Body of pancreas (tissue), 4 donors: ENCODE results near the gene FBLL1. TPM values are rescaled to one million over a fixed set of nuclear protein-coding genes. Genes with fewer than 3 reads are reported as not detected.

ENCODE experiments used
- ATAC-seq: fragments of 150-250 bp; one replicate; pipeline ENCODE4 v1.9.1; 2016
- DNase-seq, 4 donors: peaks; one replicate each; pipeline ENCODE4 v3.0.0-alpha.2; 2019
- H3K27ac ChIP-seq, 4 donors: fragments of 200-600 bp; sonication (generic); 1 replicate in 3 of 4; 2 replicates in 1 of 4; pipeline versions ENCODE4 v1.5.1 to v1.6.1; 2016 to 2019; ENCODE audit warnings: mild to moderate bottlenecking in 1 of 4, mixed read lengths in 1 of 4, moderate library complexity in 1 of 4
- H3K27me3 ChIP-seq, 2 donors: fragments of 200-600 bp; sonication (generic); one replicate each; pipeline ENCODE4 v1.6.0; 2016; ENCODE audit warnings: mild to moderate bottlenecking in 1 of 2
- H3K36me3 ChIP-seq, 2 donors: fragments of 200-600 bp; sonication (generic); replicated peaks in 1 of 2; 2 replicates each; pipeline ENCODE4 v1.5.1; 2016; ENCODE audit warnings: low read depth in 2 of 2; ENCODE audit not compliant: insufficient read depth in 1 of 2
- H3K4me1 ChIP-seq: fragments of 200-600 bp; sonication (generic); one replicate; pipeline ENCODE4 v1.6.0; 2016
- H3K4me3 ChIP-seq, 2 donors: fragments of 200-600 bp; sonication (generic); 1 replicate in 1 of 2; 2 replicates in 1 of 2; pipeline ENCODE4 v1.5.1; 2016 to 2019
- H3K9me3 ChIP-seq, 3 donors: fragments of 200-600 bp; sonication (generic); 1 replicate in 2 of 3; 2 replicates in 1 of 3; pipeline ENCODE4 v1.5.1; 2016
- CTCF ChIP-seq, 7 experiments: fragments of 450-650 bp in 4 of 7; fragments of 200-600 bp in 3 of 7; sonication (generic) in 3 of 7; IDR thresholded peaks; one replicate each; pipeline ENCODE4 v1.5.1; 2016 to 2019; ENCODE audit warnings: antibody characterized with exemption in 7 of 7
- POLR2A ChIP-seq, 3 donors: fragments of 450-650 bp; IDR thresholded peaks; one replicate each; pipeline ENCODE4 v1.6.1; 2016; ENCODE audit warnings: antibody characterized with exemption in 3 of 3, mild to moderate bottlenecking in 2 of 3
- WGBS, 2 donors: methylation state at CpG; one replicate each; pipeline ENCODE4 v1.1.5; 2017; 5-methylcytosine and 5-hydroxymethylcytosine counted together
- intact Hi-C: fragments of 100-400 bp; cut with DNase I; formaldehyde crosslinking; loops from one replicate; pipeline ENCODE4 v1.15.1; 2023
- total RNA-seq, 2 donors: library from RNA; depleted of rRNA; stranded (reverse); fragments of >200 nt; gene quantifications; one replicate each; pipeline ENCODE4 v1.1.0, GENCODE V29; 2016

FBLL1 gene
- total RNA-seq, 2 donors from 2014 or later, result 1.3 to 2.3 TPM

DNA sequence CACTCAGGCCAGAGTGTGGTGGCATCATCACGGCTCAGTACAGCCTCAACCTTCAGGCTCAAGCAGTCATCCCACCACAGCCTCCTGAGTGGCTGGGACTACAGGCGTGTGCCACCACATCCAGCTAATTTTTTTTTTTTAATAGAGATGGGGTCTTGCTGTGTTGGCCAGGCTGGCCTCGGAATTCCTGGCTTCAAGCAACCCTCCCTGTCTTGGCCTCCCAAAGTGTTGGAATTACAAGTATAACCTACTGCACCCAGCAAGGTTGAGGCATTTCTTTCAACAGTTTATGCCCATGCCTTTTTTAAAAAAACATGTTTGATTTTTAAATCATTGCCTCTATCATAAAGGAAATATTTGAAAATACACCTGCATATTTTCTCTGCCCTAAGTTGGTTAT lies 40.0 kb upstream of the FBLL1 start:
- DNase-seq, result no peak
- ATAC-seq, result no peak
- no peaks in the 10 kb centered on the region for H3K9me3 ChIP-seq
- 91 to 98% methylated on average over 3 of the region's 3 CpGs for WGBS, 2 donors
- no peak overlapping the region for H3K27ac ChIP-seq
- H3K4me1 ChIP-seq, result peaks cover 10% of the 10 kb centered on the region
- H3K4me3 ChIP-seq, result no peak overlapping the region
- no peaks in the 10 kb centered on the region for H3K27me3 ChIP-seq
- intact Hi-C loops, result no loop called here
- TF ChIP-seq CTCF (IDR thresholded peaks at IDR 0.05) (no peak), POLR2A (IDR thresholded peaks at IDR 0.05) (no peak)
- peaks cover 10 to 28% of the 10 kb centered on the region in 2 donors for H3K36me3 ChIP-seq

DNA sequence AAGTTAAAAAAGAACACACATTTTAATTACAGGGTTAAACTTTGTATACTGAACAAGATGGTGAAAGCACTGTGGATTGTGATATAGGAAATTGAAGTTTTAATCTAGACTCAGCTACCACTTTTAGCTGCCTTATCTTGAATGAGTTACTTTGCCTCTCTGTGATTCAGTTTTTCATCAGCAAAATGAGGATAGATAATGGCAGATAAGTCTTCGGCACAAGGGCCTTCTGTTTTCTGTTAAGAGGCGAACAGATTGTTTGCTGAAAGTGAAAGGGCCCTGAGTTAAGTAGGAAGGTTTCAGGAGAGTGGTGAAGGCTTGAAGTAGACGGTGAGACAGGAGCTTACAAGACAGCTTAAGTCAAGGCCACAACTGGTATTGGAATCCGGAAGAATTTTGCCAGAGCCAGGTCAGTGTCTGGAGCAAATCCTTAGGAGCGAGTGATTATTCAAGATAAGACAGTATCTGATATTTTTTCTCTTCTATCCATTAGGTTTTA lies 35.0 kb upstream of the FBLL1 start:
- 84 to 90% methylated on average over 5 of the region's 5 CpGs for WGBS, 2 donors
- ATAC-seq (no peak), DNase-seq (no peak)
- Histone ChIP-seq H3K4me1 (no peaks in the 10 kb centered on the region), H3K27me3 (no peaks in the 10 kb centered on the region), H3K27ac (no peak overlapping the region), H3K4me3 (no peak overlapping the region), H3K9me3 (no peaks in the 10 kb centered on the region), H3K36me3 (peaks cover 4 to 66% of the 10 kb centered on the region in 2 donors)
- TF ChIP-seq CTCF (IDR thresholded peaks at IDR 0.05) (no peak), POLR2A (IDR thresholded peaks at IDR 0.05) (no peak)
- intact Hi-C loops, result no loop called here

DNA sequence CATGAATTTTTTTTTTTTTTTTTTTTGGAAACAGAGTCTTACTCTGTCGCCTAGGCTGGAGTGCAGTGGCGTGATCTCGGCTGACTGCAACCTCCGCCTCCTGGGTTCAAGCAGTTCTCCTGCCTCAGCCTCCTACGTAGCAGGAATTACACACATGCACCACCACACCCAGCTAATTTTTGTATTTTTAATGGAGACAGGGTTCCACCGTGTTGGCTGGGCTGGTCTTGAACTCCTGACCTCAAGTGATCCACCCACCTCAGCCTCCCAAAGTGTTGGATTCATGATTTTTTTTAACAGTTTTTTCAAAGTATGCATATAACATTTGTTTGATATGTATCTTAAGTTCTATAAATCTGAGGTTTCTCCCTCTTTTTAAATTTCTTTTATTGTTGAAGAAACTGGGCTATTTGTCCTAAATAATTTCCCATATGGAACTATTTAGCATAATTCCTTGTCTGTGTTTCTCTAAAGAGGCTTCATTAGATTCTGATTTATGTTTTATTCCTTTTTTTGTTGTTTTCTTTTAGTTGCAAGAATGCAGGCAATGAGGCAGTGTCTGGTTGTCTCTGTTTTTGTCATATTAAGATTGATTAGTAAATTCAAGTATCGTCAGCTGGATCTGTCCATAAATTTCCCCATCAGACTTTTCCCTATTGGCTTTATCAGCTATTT lies 26.4 kb upstream of the FBLL1 start:
- Histone ChIP-seq H3K27me3 (no peaks in the 10 kb centered on the region), H3K4me1 (no peaks in the 10 kb centered on the region), H3K9me3 (no peaks in the 10 kb centered on the region), H3K4me3 (no peak overlapping the region), H3K27ac (no peak overlapping the region), H3K36me3 (peaks cover 0 to 21% of the 10 kb centered on the region in 2 donors)
- intact Hi-C loops, result no loop called here
- ATAC-seq, result no peak
- DNase-seq, result no peak
- TF ChIP-seq POLR2A (IDR thresholded peaks at IDR 0.05), result no peak
- no peak for TF ChIP-seq CTCF (IDR thresholded peaks at IDR 0.05)
- 91 to 95% methylated on average over 7 of the region's 7 CpGs for WGBS, 2 donors

- H3K4me1 ChIP-seq, result no peaks in the 10 kb centered on the region
- H3K4me3 ChIP-seq, result no peak overlapping the region
- H3K36me3 ChIP-seq, result peaks cover 4 to 52% of the 10 kb centered on the region in 2 donors
- TF ChIP-seq CTCF (IDR thresholded peaks at IDR 0.05) (no peak), POLR2A (IDR thresholded peaks at IDR 0.05) (no peak)
- H3K9me3 ChIP-seq, result peaks cover 0 to 3% (median 0%) of the 10 kb centered on the region in 3 donors
- no peaks in the 10 kb centered on the region for H3K27me3 ChIP-seq
- DNase-seq, result no peak
- ATAC-seq, result no peak
- 97 to 100% methylated on average over 2 of the region's 2 CpGs for whole genome bisulfite sequencing, 2 donors
- intact Hi-C loops, result no loop called here
- no peak overlapping the region for H3K27ac ChIP-seq
Measured at GRCh38 chr5:168513861-168514428, 15.2 kb upstream of the FBLL1 start.
